ENCODE results near the gene ZAP70. TPM values are rescaled to one million over a fixed set of nuclear protein-coding genes. Genes with fewer than 3 reads are reported as not detected.

Gene ZAP70
- total RNA-seq, 1 donor from 2014 or later, result 0.13 TPM

- no peak for DNase-seq (ENCODE audit: low read depth in 2 of 2)
Measured at GRCh38 chr2:97781981-97782380, 68.6 kb downstream of the ZAP70 start.

- no peak for DNase-seq (ENCODE audit: low read depth in 2 of 2)
Measured at GRCh38 chr2:97784953-97785352, 71.6 kb downstream of the ZAP70 start.

- no peak for DNase-seq (ENCODE audit: low read depth in 2 of 2)
Measured at GRCh38 chr2:97785818-97786217, 72.4 kb downstream of the ZAP70 start.

- DNase-seq (ENCODE audit: low read depth in 2 of 2), result no peak
Measured at GRCh38 chr2:97788986-97789644, 75.7 kb downstream of the ZAP70 start.

Other genes starting within 250 kb of the ZAP70 start
- gene ANKRD36B, start 123.7 kb upstream of the ZAP70 start, total RNA-seq, result 40.0 and 45.3 TPM in 2 replicates
- gene COX5B, start 67.5 kb upstream of the ZAP70 start, total RNA-seq, result 320 and 449 TPM in 2 replicates
- 62.0 and 80.9 TPM in 2 replicates for gene ACTR1B, start 49.5 kb upstream of the ZAP70 start, total RNA-seq
- 1.5 and 2.3 TPM in 2 replicates for gene C2orf92, start 43.9 kb upstream of the ZAP70 start, total RNA-seq